Body of pancreas (tissue), 4 donors: ENCODE data around the gene BOC.

Source experiments
- CTCF ChIP-seq, 7 experiments: fragments of 450-650 bp in 4 of 7; fragments of 200-600 bp in 3 of 7; sonication (generic) in 3 of 7; IDR thresholded peaks; one replicate each; pipeline ENCODE4 v1.5.1; 2016 to 2019; ENCODE audit warnings: antibody characterized with exemption in 7 of 7
- POLR2A ChIP-seq, 3 donors: fragments of 450-650 bp; IDR thresholded peaks; one replicate each; pipeline ENCODE4 v1.6.1; 2016; ENCODE audit warnings: antibody characterized with exemption in 3 of 3, mild to moderate bottlenecking in 2 of 3

DNA sequence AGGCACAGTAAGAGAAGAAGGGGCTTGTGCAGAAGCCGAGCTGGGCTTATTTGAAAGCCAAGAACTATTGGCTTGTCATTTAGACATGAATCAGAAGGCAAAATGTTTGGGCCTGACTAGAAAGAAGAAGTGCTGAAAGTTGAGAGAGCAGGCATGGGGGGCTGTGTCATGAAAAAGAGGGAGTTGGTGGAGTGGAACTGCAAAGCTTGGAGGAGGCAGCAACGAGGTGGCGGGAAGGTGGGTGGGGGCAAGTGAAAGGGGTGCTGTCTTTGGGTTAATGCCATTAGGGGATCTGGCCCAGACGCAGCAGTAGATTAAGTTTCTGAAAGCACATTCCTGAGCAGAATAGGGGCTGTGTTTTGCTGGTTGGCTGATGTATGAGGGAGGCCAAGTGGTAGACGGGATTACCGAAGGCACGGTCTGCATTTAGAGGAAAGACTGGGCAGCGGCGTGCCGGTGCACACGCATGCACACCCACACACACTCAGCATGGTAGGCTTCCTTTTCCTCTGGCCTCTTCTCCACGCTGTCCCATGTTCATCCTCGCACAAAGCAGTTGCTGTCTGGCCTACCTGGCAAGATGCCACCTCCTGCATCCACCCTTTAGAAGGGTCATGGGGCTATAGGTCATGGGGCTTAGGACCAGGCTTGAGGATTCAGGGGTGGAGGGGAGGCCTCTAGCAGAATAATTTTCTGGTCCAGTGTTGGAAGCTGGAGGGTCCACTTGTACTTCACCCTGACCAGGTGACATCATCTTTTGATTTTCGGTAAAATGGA is 43.0 kb downstream of the BOC start:
- TF ChIP-seq CTCF (IDR thresholded peaks at IDR 0.05) = no peak
- no peak for TF ChIP-seq POLR2A (IDR thresholded peaks at IDR 0.05)
